Vagina (tissue), 2 donors: ENCODE measurements around the gene BACE2. TPM values are rescaled to one million over a fixed set of nuclear protein-coding genes. Genes with fewer than 3 reads are reported as not detected.

Source experiments
- DNase-seq, 2 donors: peaks; one replicate each; pipeline ENCODE4 v3.0.0-alpha.2; 2017; ENCODE audit errors: extremely low spot score in 2 of 2
- H3K27ac ChIP-seq: fragments of 200-600 bp; sonication (generic); one replicate; pipeline ENCODE4 v1.5.1; 2019
- H3K27me3 ChIP-seq: fragments of 200-600 bp; sonication (generic); one replicate; pipeline ENCODE4 v1.5.1; 2019
- H3K36me3 ChIP-seq, 2 donors: fragments of 200-600 bp; sonication (generic); one replicate each; pipeline ENCODE4 v1.5.1; 2017 to 2019
- H3K4me1 ChIP-seq: fragments of 200-600 bp; sonication (generic); one replicate; pipeline ENCODE4 v1.5.1; 2019
- H3K4me3 ChIP-seq, 2 donors: fragments of 200-600 bp; sonication (generic); 1 replicate in 1 of 2; 2 replicates in 1 of 2; pipeline ENCODE4 v1.5.1; 2016 to 2019
- H3K9me3 ChIP-seq: fragments of 200-600 bp; sonication (generic); one replicate; pipeline ENCODE4 v1.5.1; 2019
- CTCF ChIP-seq, 3 experiments: fragments of 450-650 bp in 2 of 3; fragments of 200-600 bp in 1 of 3; sonication (generic) in 1 of 3; IDR thresholded peaks; one replicate each; pipeline ENCODE4 v1.5.1; 2017 to 2019; ENCODE audit warnings: antibody characterized with exemption in 3 of 3, mild to moderate bottlenecking in 2 of 3, moderate library complexity in 2 of 3
- POLR2A ChIP-seq, 2 donors: fragments of 450-650 bp; IDR thresholded peaks; one replicate each; pipeline ENCODE4 v1.6.1; 2017; ENCODE audit warnings: antibody characterized with exemption in 2 of 2, mild to moderate bottlenecking in 2 of 2, moderate library complexity in 2 of 2
- POLR2AphosphoS5 ChIP-seq, 2 donors: sonication (generic); formaldehyde crosslinking; IDR thresholded peaks; one replicate each; pipeline ENCODE4 v1.9.0; 2017; ENCODE audit warnings: antibody characterized with exemption in 2 of 2, mild to moderate bottlenecking in 2 of 2, low read depth in 1 of 2; ENCODE audit not compliant: insufficient read depth in 1 of 2
- intact Hi-C: fragments of 100-400 bp; cut with DNase I; formaldehyde crosslinking; loops from one replicate; pipeline ENCODE4 v1.15.1; 2023
- total RNA-seq: library from RNA; depleted of rRNA; stranded (reverse); fragments of >200 nt; gene quantifications from one replicate; pipeline ENCODE4 v1.2.3, GENCODE V29; 2016

BACE2 gene
- total RNA-seq, 1 donor from 2014 or later: 43.7 TPM

- H3K4me1 ChIP-seq: peaks cover 8% of the 10 kb centered on the region
- no peak overlapping the region for H3K4me3 ChIP-seq
- DNase-seq: no peak
- H3K27ac ChIP-seq: no peak overlapping the region
- no peaks in the 10 kb centered on the region for H3K27me3 ChIP-seq
- H3K36me3 ChIP-seq: no peaks in the 10 kb centered on the region
- intact Hi-C loops: no loop called here
- TF ChIP-seq POLR2A (IDR thresholded peaks at IDR 0.05): no peak
- TF ChIP-seq CTCF (IDR thresholded peaks at IDR 0.05): no peak
- no peak for TF ChIP-seq POLR2AphosphoS5 (IDR thresholded peaks at IDR 0.05; ENCODE audit: insufficient read depth in 1 of 2, low read depth in 1 of 2)
- H3K9me3 ChIP-seq: no peaks in the 10 kb centered on the region
Measured at GRCh38 chr21:41213021-41213420, 45.1 kb downstream of the BACE2 start.

DNA sequence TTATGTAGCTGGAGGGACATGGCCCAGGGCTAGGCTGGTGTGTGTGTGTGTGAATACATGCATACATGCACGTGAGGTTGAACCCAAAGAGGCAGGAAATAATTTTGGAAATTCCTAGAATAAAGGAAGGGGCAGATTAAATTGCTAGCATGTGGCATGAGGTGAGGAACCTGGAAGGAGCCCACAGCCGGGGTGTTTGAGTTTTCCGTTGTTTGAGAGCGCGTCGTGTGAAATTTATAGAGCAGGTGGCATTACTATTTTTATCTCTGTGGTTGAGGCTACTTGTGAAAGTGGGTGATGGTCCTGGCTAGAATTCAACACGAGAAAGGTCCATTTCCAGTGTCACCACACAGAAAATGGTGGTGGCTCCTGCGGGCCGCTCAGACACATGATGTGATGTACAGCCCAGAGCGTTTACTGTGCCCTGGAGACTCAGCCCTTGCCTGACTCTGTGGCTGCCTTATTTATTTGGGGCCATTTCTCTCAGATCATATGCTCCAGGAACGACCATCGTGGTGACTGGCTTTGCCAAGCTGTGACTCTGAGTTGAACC, 48.0 kb downstream of the BACE2 start:
- DNase-seq: no peak
- Histone ChIP-seq H3K27me3 (no peaks in the 10 kb centered on the region), H3K4me1 (peaks cover 8% of the 10 kb centered on the region), H3K4me3 (no peak overlapping the region), H3K9me3 (no peaks in the 10 kb centered on the region), H3K36me3 (no peaks in the 10 kb centered on the region), H3K27ac (no peak overlapping the region)
- intact Hi-C loops: no loop called here
- no peak for TF ChIP-seq POLR2AphosphoS5 (IDR thresholded peaks at IDR 0.05; ENCODE audit: insufficient read depth in 1 of 2, low read depth in 1 of 2)
- TF ChIP-seq POLR2A (IDR thresholded peaks at IDR 0.05): no peak
- TF ChIP-seq CTCF (IDR thresholded peaks at IDR 0.05): no peak

DNA sequence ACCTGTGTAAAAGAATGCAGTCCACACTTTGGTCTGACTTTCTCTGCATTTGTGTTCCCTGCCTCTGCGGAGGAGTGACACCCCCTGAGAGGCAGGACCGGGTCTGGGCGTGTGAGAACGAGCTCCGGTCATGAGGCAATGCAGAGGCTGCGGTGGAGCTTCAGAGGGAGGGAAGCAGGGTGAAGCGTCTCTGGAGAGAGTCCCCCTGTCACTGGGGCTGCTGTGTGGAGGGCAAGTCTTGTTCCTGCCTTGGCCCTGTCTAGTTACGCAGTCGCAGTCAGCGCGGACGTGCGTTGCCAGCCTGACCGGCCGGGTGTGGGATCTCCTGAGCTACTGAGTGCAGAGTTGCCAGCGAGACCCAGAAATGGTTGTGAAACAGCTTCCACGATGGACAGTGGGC, 48.5 kb downstream of the BACE2 start:
- Histone ChIP-seq H3K9me3 (no peaks in the 10 kb centered on the region), H3K27me3 (no peaks in the 10 kb centered on the region), H3K4me1 (peaks cover 8% of the 10 kb centered on the region), H3K4me3 (no peak overlapping the region), H3K27ac (no peak overlapping the region), H3K36me3 (no peaks in the 10 kb centered on the region)
- TF ChIP-seq POLR2AphosphoS5 (IDR thresholded peaks at IDR 0.05; ENCODE audit: insufficient read depth in 1 of 2, low read depth in 1 of 2) (no peak), POLR2A (IDR thresholded peaks at IDR 0.05) (no peak), CTCF (IDR thresholded peaks at IDR 0.05) (no peak)
- intact Hi-C loops: no loop called here
- DNase-seq: no peak

DNA sequence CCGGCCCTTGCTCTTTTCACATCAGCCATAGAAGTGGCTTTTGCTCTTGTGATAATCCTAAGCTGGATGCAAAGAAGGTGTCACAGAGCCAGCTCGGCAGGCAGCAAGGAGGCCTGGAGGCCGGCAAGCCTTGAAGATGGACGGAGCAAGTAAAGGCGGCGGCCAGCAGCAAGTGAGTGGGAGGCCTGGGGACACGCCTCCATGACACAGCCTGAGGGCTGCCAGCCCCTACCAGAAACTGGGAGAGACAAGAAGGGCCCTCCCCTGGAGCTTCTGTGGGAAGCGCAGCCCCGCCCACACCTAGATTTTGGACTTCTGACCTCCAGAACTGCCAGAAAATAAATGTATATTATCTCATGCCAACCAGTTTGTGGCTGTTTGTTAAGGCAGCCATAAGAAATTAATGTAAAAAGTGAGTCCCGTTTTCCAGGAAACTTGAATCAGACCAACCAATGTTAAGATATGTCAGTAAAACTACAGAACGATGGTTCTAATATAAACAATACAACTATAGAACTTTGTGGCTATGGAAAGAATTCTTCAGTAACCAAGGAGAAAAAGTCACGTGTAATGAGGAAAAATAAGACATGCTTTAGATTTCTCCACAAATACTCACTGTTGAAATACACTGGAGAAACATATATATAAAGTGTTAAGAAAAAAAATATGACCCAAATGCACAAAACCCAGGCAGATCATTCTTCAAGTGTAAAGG, 49.9 kb downstream of the BACE2 start:
- no peak for TF ChIP-seq POLR2A (IDR thresholded peaks at IDR 0.05)
- TF ChIP-seq POLR2AphosphoS5 (IDR thresholded peaks at IDR 0.05; ENCODE audit: insufficient read depth in 1 of 2, low read depth in 1 of 2): no peak
- TF ChIP-seq CTCF (IDR thresholded peaks at IDR 0.05): no peak
- DNase-seq: no peak
- intact Hi-C loops: no loop called here
- no peak overlapping the region for H3K27ac ChIP-seq
- H3K36me3 ChIP-seq: no peaks in the 10 kb centered on the region
- no peaks in the 10 kb centered on the region for H3K27me3 ChIP-seq
- no peak overlapping the region for H3K4me3 ChIP-seq
- no peaks in the 10 kb centered on the region for H3K9me3 ChIP-seq
- H3K4me1 ChIP-seq: peaks cover 3% of the 10 kb centered on the region

- H3K9me3 ChIP-seq: no peaks in the 10 kb centered on the region
- no peak overlapping the region for H3K4me3 ChIP-seq
- no peaks in the 10 kb centered on the region for H3K4me1 ChIP-seq
- H3K27ac ChIP-seq: no peak overlapping the region
- TF ChIP-seq POLR2AphosphoS5 (IDR thresholded peaks at IDR 0.05; ENCODE audit: insufficient read depth in 1 of 2, low read depth in 1 of 2) (no peak), CTCF (IDR thresholded peaks at IDR 0.05) (no peak), POLR2A (IDR thresholded peaks at IDR 0.05) (no peak)
- intact Hi-C loops: no loop called here
- no peaks in the 10 kb centered on the region for H3K36me3 ChIP-seq
- no peaks in the 10 kb centered on the region for H3K27me3 ChIP-seq
- DNase-seq: no peak
Measured at GRCh38 chr21:41219498-41220207, 51.7 kb downstream of the BACE2 start.
